ENCODE measurements around the gene RRBP1. TPM values are rescaled to one million over a fixed set of nuclear protein-coding genes. Genes with fewer than 3 reads are reported as not detected.
A peak's percentile ranks its signal among the peaks of the same experiment; 100 is the strongest.
"Not testable (repeated sequence)": the region's sequence is repeated elsewhere in the genome, so short reads cannot be mapped to it uniquely, and the experiment has no call there.

The RRBP1 gene
- polyA plus RNA-seq, 1 donor from 2014 or later = 6.1 TPM

DNA sequence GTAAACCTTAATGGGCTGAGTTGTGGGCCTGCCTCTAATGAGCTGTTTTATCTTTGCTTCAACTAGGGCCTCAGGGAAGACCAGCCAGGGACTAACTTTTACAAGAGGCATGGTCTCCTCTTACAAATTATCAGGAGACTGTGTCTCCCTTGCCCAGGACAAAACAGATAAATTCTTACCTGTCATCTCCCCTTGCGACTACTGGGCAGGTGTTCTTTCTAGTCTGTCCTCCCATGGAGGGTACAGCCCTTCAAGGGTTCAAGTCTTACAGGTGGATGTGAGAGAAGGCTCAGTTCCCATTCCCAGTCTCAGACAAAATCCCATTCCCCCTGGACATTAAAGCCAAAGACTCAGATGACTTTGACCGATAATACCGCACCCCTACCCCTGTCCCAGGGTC, 13.6 kb downstream of the RRBP1 start:
- Mint-ChIP-seq H3K27me3 (no peaks in the 10 kb centered on the region), H3K4me1 (peaks cover 0 to 10% (median 2%) of the 10 kb centered on the region in 3 donors), H3K36me3 (no peaks in the 10 kb centered on the region), H3K9me3 (no peaks in the 10 kb centered on the region), H3K27ac (peak overlapping the region in 1 of 3 donors; percentile 32), H3K4me3 (no peak overlapping the region)

DNA sequence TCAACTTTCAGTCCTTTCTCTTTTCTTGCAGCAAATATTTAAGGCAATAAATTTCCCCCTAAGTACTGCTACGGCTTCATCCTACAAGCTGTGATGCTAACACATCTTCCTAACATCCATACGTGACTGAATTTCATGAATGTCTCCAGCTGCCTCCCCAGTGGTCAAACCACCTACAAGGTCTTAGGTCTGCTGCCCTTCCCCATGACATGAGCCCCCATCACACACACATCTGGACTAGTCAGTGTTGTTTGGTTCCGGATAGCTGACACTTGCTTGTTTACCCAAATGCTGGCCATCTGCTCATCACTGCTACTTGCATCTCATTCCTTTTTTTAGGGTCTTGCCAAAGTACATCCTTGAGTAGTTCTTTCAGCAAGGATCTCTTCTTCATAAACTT, 14.6 kb downstream of the RRBP1 start:
- Mint-ChIP-seq H3K9me3 (no peaks in the 10 kb centered on the region), H3K36me3 (no peaks in the 10 kb centered on the region), H3K4me3 (no peak overlapping the region), H3K4me1 (peaks cover under 1 to 10% (median 2%) of the 10 kb centered on the region in 3 donors), H3K27ac (no peak overlapping the region), H3K27me3 (no peaks in the 10 kb centered on the region)

DNA sequence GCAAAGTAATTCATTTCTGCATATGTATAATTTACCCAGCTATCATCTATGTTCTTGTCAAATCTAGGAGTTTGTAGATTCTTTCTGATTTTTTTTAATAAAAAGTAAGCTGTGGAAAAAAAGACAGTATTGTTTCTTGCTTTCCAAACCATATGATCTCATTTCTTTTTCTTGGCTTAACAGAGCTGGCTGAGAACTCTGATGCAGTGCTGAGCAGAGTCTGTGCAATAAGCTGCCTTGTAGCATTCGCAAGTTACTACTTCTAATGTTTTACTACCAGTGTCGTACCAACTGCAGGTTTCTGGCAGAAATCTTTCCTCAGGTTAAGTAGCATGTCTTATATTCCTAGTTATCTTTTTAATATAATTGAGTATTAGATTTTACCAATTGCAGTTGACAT, 15.6 kb downstream of the RRBP1 start:
- Mint-ChIP-seq H3K36me3 (no peaks in the 10 kb centered on the region), H3K4me1 (peaks cover 2 to 10% (median 4%) of the 10 kb centered on the region in 3 donors), H3K27me3 (peaks cover 3% of the 10 kb centered on the region), H3K9me3 (no peaks in the 10 kb centered on the region), H3K27ac (no peak overlapping the region), H3K4me3 (no peak overlapping the region)

DNA sequence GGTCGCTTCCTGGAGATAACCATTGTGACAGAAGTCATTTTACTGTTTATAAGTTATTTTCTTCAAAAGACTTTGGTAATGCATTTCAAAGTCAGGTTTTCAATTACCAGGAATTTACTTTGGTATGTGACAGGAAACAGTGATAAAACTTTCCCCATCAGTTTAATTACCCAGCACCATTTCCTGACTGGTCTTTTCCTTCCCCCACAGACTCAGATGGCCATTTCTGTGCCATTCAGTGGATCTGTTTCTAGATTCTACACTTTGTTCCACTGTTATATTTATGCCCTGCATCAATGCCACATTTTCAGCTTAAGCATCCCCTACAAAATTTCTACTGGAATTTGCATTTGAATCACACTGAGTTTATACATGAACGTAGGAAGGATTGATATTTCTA, 16.3 kb downstream of the RRBP1 start:
- Mint-ChIP-seq H3K4me1 (peaks cover 4 to 6% (median 4%) of the 10 kb centered on the region in 3 donors), H3K36me3 (no peaks in the 10 kb centered on the region), H3K9me3 (no peaks in the 10 kb centered on the region), H3K27me3 (peaks cover 3% of the 10 kb centered on the region), H3K4me3 (no peak overlapping the region), H3K27ac (no peak overlapping the region)

DNA sequence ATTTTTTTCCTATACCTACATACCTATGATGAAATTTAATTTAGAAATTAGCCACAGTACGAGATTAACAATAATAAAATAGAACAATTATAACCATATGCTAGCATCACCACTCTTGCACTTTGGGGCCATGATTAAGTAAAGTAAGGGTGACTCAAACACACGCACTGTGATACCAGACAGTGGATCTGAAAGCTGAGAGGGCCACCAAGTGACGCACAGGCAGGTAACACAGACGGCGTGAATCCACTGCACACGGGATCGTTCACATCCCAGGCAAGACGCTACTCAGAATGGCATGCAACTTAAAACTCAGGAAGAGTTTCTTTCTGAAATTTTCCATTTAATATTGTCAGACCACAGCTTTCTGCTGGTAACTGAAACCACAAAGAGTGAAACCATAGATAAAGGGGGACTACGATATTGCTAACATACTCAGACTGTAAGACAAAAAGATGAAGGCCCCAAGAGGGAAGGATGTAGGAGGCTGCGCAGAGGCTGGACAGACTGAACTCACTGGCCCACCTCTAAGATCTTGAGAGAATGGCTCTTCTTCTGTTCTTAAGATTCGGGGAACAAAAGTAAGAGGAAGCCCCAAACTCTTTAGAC, 17.9 kb downstream of the RRBP1 start:
- Mint-ChIP-seq H3K4me1 (peaks cover 4 to 6% (median 6%) of the 10 kb centered on the region in 3 donors), H3K4me3 (no peak overlapping the region), H3K36me3 (no peaks in the 10 kb centered on the region), H3K9me3 (peaks cover 0 to 2% (median 0%) of the 10 kb centered on the region in 3 donors), H3K27ac (no peak overlapping the region), H3K27me3 (peaks cover 3% of the 10 kb centered on the region)

DNA sequence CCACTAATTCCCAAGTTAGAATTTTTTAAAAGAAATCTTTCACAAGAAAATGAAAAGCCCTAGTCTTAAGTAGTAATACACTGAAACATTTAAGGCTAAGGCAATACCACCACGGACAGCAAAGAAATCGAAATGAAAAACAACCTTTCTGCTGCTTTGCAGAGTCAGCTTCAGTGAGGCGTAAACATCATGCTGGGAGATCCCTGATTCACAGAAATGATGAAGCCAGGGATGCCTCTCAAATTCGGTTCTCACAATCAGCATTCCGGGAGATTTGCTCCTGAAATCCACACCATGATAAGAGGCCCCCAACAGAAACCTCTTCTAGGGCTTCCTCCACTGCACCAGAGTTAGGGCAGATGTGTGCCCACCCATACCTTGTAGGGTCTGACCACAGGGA, 18.6 kb downstream of the RRBP1 start:
- Mint-ChIP-seq H3K27ac (no peak overlapping the region), H3K9me3 (peaks cover 0 to 2% (median 0%) of the 10 kb centered on the region in 3 donors), H3K27me3 (peaks cover 3% of the 10 kb centered on the region), H3K4me3 (peak overlapping the region in 1 of 4 donors; percentile 37), H3K4me1 (peaks cover 4 to 6% (median 6%) of the 10 kb centered on the region in 3 donors), H3K36me3 (peaks cover 2% of the 10 kb centered on the region)

DNA sequence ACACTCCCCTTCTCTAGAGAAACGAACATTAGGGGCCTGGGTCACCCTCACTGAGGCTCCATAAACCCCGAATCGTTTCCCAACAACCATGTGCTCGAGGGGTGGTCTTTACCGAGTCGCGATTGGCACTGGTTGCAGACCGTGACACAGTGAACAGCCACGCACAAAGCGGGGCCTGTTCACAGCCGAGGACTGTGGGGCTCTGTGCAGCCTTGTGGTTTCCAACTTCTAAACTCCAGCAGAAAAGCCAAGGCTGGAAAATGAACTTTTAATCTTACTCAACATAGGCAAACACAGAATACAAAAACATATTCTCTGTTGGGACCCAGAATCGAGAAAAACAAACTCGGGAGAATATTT, 19.0 kb downstream of the RRBP1 start:
- H3K36me3 Mint-ChIP-seq = peaks cover 2% of the 10 kb centered on the region
- H3K27me3 Mint-ChIP-seq = peaks cover 3% of the 10 kb centered on the region
- no peak overlapping the region for H3K27ac Mint-ChIP-seq
- H3K4me3 Mint-ChIP-seq = no peak overlapping the region
- H3K4me1 Mint-ChIP-seq = peaks cover 4 to 6% (median 6%) of the 10 kb centered on the region in 3 donors
- H3K9me3 Mint-ChIP-seq = peaks cover 0 to 2% (median 0%) of the 10 kb centered on the region in 3 donors

DNA sequence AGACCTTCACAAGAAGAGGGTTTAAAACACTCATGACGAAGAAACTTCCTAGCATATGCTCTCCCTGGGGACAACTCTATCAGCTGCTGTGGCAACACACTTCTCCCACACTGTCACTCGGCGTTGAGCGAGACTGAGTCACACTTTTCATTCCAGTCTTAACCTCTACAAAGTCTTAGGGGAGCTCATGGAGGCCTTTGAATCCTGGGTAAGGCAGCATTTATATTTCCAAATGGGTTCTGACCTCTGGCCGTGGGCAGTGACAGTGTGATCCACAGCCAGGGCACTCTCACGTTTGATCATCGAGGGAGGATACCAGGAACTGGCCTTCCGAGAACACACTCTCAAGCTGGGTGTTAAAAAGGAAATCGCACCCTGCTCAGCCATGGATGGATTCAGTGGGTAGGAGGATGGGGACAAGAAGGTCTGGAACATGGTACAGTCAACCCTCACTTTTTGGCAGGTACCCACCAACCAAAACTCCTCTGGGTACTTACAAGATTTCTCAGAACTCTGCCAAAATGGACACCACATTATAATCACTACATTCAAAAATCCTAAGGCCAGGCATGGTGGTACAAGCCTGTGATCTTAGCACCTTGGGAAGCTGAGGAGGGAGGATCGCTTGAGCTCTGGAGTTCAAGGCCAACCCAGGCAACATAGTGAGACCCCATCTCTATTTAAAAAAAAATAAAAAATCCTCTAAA, 19.6 kb downstream of the RRBP1 start:
- H3K9me3 Mint-ChIP-seq = peaks cover 0 to 2% (median 0%) of the 10 kb centered on the region in 3 donors
- H3K4me3 Mint-ChIP-seq = no peak overlapping the region
- H3K4me1 Mint-ChIP-seq = peaks cover 4 to 6% (median 6%) of the 10 kb centered on the region in 3 donors

DNA sequence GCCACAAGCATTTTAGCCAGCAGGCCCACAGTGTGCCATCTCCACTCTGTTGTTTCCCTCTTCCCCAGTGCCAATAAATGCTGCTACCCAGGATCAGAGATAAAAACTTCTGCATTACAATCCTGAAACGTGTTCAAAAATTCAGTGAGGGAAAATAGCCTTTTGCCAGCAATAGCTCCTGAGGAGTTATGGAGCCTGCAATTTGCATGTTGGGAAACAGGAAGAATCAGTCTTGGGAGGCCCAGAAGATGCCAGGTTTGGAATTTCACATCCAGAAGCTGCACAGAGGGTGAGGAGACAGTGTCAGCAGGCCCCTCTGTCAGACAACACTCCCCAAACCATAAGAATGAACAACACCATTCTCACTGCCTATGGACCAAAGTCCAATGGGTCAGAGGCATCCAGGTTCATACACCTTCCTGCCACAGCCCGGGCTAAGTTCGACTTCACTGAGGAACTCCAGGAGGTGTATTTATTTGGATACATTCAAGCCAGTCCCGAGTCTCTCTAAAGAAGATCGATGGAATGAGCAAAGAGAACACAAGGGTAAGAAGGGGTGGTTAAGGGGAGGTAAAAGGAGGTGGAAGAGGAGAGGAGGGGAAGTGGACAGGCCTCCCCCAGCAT, 20.8 kb downstream of the RRBP1 start:
- Mint-ChIP-seq H3K27me3 (peaks cover 3% of the 10 kb centered on the region), H3K36me3 (peaks cover 5% of the 10 kb centered on the region), H3K4me3 (no peak overlapping the region), H3K4me1 (peaks cover 4 to 6% (median 6%) of the 10 kb centered on the region in 3 donors), H3K9me3 (peaks cover 0 to 4% (median 0%) of the 10 kb centered on the region in 3 donors), H3K27ac (no peak overlapping the region)

More for the DNA sequence above, 19.6 kb downstream of the RRBP1 start:
- Mint-ChIP-seq H3K27ac (no peak overlapping the region), H3K27me3 (peaks cover 3% of the 10 kb centered on the region), H3K36me3 (peaks cover 5% of the 10 kb centered on the region)

DNA sequence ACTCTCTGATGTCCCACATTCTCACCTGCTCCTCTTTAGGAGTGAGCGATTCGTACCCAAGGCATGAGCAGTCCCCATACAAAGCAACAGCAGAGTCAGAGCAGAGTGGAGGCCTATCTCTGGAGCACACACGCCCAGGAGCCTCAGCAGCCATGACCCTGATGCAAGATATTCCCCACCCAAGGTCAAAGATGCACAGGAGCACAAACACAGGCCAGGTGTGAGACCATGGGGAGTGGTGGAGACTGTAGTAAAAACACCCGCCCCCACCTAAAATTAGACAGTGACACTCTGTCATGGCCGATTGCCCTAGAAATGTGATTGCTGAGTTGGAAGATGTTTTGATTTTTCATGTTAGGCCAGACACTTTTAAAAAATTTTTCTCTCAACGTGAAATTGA, 21.4 kb downstream of the RRBP1 start:
- peaks cover 3% of the 10 kb centered on the region for H3K27me3 Mint-ChIP-seq
- H3K36me3 Mint-ChIP-seq = peaks cover 5% of the 10 kb centered on the region
- peaks cover 4 to 6% (median 6%) of the 10 kb centered on the region in 3 donors for H3K4me1 Mint-ChIP-seq
- no peak overlapping the region for H3K4me3 Mint-ChIP-seq
- H3K27ac Mint-ChIP-seq = no peak overlapping the region
- peaks cover 0 to 4% (median 0%) of the 10 kb centered on the region in 3 donors for H3K9me3 Mint-ChIP-seq

DNA sequence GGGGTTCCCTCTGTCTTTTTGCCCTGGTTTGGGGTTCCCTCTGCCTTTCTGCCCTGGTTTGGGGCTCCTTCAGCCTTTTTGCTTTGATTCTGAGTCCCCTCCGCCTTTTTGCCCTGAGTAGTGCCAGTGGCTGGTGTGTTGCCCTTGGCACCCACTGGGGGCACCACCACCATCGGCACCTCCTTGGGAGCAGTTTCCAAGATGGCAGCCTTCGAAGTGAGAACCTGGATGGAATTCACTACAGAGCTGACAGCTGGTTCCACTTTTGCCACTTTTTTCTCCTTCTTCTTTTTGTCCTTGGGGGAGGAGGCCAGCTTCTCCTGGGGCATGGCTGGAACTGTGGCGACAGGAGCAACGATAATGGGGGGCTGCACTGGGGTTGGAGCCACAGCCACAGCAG, 22.2 kb downstream of the RRBP1 start:
- Mint-ChIP-seq H3K9me3 (peaks cover 0 to 4% (median 0%) of the 10 kb centered on the region in 3 donors), H3K4me3 (no peak overlapping the region), H3K36me3 (peaks cover 5% of the 10 kb centered on the region), H3K27me3 (peaks cover 3% of the 10 kb centered on the region), H3K27ac (no peak overlapping the region), H3K4me1 (peaks cover 4 to 6% (median 6%) of the 10 kb centered on the region in 3 donors)

DNA sequence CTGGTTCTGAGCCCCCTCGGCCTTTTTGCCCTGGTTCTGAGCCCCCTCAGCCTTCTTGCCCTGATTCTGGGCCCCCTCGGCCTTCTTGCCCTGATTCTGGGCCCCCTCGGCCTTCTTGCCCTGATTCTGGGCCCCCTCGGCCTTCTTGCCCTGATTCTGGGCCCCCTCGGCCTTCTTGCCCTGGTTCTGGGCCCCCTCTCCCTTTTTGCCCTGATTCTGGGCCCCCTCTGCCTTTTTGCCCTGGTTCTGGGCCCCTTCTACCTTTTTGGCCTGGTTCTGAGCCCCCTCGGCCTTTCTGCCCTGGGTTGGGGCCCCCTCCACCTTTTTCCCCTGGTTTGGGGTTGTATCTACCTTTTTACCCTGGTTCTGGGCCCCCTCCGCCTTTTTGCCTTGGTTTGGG, 22.7 kb downstream of the RRBP1 start:
- H3K4me3 Mint-ChIP-seq, H3K27ac Mint-ChIP-seq, H3K9me3 Mint-ChIP-seq, H3K36me3 Mint-ChIP-seq, H3K27me3 Mint-ChIP-seq, H3K4me1 Mint-ChIP-seq: not testable (repeated sequence)

DNA sequence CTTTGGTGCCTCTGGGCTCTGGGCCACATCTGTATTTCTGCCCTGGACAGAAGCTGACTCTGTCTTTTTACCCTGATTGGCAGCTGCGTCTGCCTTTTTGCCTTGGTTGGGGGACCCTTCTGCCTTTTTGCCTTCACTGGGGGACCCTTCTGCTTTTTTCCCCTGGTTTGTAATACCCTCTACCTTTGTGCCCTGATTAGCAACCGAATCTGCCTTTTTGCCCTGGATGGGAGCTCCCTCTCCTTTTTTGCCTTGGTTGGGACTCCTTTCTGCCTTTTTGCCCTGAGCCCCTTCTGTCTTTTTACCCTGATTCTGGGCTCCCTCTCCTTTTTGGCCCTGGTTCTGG, 23.4 kb downstream of the RRBP1 start:
- Mint-ChIP-seq H3K36me3 (peaks cover 5% of the 10 kb centered on the region), H3K4me1 (peaks cover 0 to 4% (median 4%) of the 10 kb centered on the region in 3 donors), H3K27ac (no peak overlapping the region), H3K27me3 (peaks cover 3% of the 10 kb centered on the region), H3K9me3 (peaks cover 0 to 4% (median 0%) of the 10 kb centered on the region in 3 donors), H3K4me3 (no peak overlapping the region)

DNA sequence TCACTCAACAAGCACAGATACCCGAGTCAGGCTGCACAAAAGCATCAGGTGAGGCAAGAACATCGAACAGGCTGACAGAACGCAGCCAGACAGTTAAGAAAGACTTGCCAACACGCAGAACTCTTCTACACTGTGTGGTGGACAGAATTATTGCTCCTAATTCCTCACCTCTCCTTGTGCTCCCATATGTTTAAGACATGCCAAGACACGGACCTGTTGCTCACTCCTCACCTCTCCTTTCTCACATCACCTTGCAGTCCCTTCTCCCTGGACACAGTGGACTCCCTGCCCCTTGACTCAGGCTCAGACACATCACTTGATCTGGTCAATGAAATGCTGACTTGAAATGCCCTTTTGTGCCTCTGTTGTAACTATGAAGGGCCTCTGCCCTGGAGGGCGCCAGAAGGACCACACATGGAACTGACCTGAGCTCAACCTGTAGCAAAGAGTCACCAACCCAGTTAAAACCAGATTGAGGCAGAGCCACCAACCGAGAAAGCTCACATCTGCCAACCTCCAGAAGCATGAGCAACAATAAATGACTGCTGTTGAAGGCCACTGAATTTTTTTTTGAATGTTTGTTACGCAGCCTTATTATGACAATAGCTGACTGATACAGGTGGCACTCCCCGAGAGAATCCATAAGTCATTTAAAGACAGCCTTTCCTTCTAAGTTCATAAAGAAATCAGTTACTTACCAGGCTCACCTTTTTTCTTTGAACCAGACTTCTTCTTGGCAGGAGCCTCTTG, 24.0 kb downstream of the RRBP1 start:
- Mint-ChIP-seq H3K4me1 (peaks cover 0 to 4% (median 4%) of the 10 kb centered on the region in 3 donors), H3K27ac (peak overlapping the region in 1 of 3 donors; percentile 59), H3K4me3 (no peak overlapping the region), H3K27me3 (peaks cover 3% of the 10 kb centered on the region), H3K36me3 (peaks cover 5% of the 10 kb centered on the region), H3K9me3 (peaks cover 0 to 4% (median 0%) of the 10 kb centered on the region in 3 donors)

All from IgD-negative memory B cell (primary cell).